Psoas muscle (tissue), 8 donors: Measurements from ENCODE around the gene SH3GL1. TPM values are rescaled to one million over a fixed set of nuclear protein-coding genes. Genes with fewer than 3 reads are reported as not detected.

Source experiments
- ATAC-seq, 4 donors: fragments of 200-7000 bp; cut with Tn5 transposase; one replicate each; pipeline ENCODE4 v1.9.1; 2020; ENCODE audit warnings: moderate library complexity in 3 of 4, mild to moderate bottlenecking in 2 of 4
- DNase-seq, 2 donors: peaks; one replicate each; pipeline ENCODE4 v3.0.0-alpha.2; 2020
- H3K27ac ChIP-seq: fragments of 200-600 bp; one replicate; pipeline ENCODE4 v1.8.0; 2022
- H3K27me3 ChIP-seq, 3 donors: fragments of 200-600 bp in 1 of 3; one replicate each; pipeline versions ENCODE4 v1.6.1 to v1.8.0; 2013 to 2022; ENCODE audit warnings: low read length in 2 of 3, mild to moderate bottlenecking in 2 of 3, moderate library complexity in 1 of 3; ENCODE audit not compliant: insufficient read depth in 3 of 3
- H3K36me3 ChIP-seq, 2 donors: fragments of 200-600 bp in 1 of 2; one replicate each; pipeline versions ENCODE4 v1.6.1 to v1.8.0; 2013 to 2022; ENCODE audit warnings: low read depth in 1 of 2, mild to moderate bottlenecking in 1 of 2, moderate library complexity in 1 of 2; ENCODE audit not compliant: insufficient read depth in 1 of 2
- H3K4me1 ChIP-seq: fragments of 200-600 bp; one replicate; pipeline ENCODE4 v1.8.0; 2022
- H3K4me3 ChIP-seq: fragments of 200-600 bp; one replicate; pipeline ENCODE4 v1.8.0; 2022; ENCODE audit warnings: mild to moderate bottlenecking
- H3K9me3 ChIP-seq: fragments of 200-600 bp; one replicate; pipeline ENCODE4 v1.8.0; 2022
- CTCF ChIP-seq: fragments of 200-600 bp; IDR thresholded peaks from one replicate; pipeline ENCODE4 v1.8.0; 2022; ENCODE audit warnings: antibody characterized with exemption
- WGBS, 3 donors: extraction: QIAGEN DNeasy Blood & Tissue Kit; methylation state at CpG; one replicate each; pipeline versions ENCODE4 v1.1.6 to v1.1.7; 2013; 5-methylcytosine and 5-hydroxymethylcytosine counted together
- intact Hi-C, 2 donors: fragments of 100-400 bp; cut with DNase I; formaldehyde crosslinking; loops; one replicate each; pipeline versions ENCODE4 v1.11.0 to v1.14.2; 2022
- polyA plus RNA-seq, 3 donors: library from polyadenylated mRNA; stranded (reverse); fragments of 200-250 nt; gene quantifications; one replicate each; pipeline ENCODE4 v1.2.3, GENCODE V29; 2013
- total RNA-seq, 4 donors: library from RNA; stranded (reverse); fragmentation: NEBNext Ultra II Directional in 2 of 4; extraction: Animal tissue kit (Norgen Biotek cat#: 25700) in 2 of 4; gene quantifications; one replicate each; pipeline versions ENCODE4 v1.2.1 to v1.2.4, GENCODE V29; 2021 to 2023
- donor health status: healthy with polysubstance abuse.
- donor health status: DM: no; HTN: no; CAD: no; lungs with moderate emphysema.
- donor health status: Bipolar disorder and iron deficiency.
- donor health status: healthy.
- donor health status: DM: yes; HTN: yes; CAD: no.
- donor health status: DM: no; HTN: no; CAD: no.
- donor health status: DM: no; HTN: no; CAD: no.
- donor health status: DM: yes; HTN: yes; CAD: no.

SH3GL1 gene
- total and polyA plus RNA-seq, 7 donors = 16.0 to 85.6 (median 23.3) TPM

GRCh38 chr19:4430760-4431159 is 30.4 kb upstream of the SH3GL1 start:
- no peak for TF ChIP-seq CTCF
- intact Hi-C loops = no loop called here
- Histone ChIP-seq H3K4me3 (no peak overlapping the region), H3K27me3 (no peaks in the 10 kb centered on the region), H3K36me3 (peaks cover 0 to 36% of the 10 kb centered on the region in 2 donors), H3K9me3 (no peaks in the 10 kb centered on the region), H3K4me1 (no peaks in the 10 kb centered on the region), H3K27ac (no peak overlapping the region)
- DNase-seq (no peak), ATAC-seq (no peak)
- 91 to 94% (median 92%) methylated on average over 12 of the region's 12 CpGs for WGBS, 3 donors

GRCh38 chr19:4429771-4430171 is 29.4 kb upstream of the SH3GL1 start:
- no peak overlapping the region for H3K4me3 ChIP-seq
- TF ChIP-seq CTCF = no peak
- H3K27me3 ChIP-seq = no peaks in the 10 kb centered on the region
- H3K27ac ChIP-seq = no peak overlapping the region
- DNase-seq (no peak), ATAC-seq (no peak)
- no peaks in the 10 kb centered on the region for H3K4me1 ChIP-seq
- WGBS, 3 donors = 62 to 74% (median 71%) methylated on average over 12 of the region's 12 CpGs
- H3K36me3 ChIP-seq = peaks cover 0 to 40% of the 10 kb centered on the region in 2 donors
- intact Hi-C loops = no loop called here
- no peaks in the 10 kb centered on the region for H3K9me3 ChIP-seq

GRCh38 chr19:4429256-4429655 is 28.9 kb upstream of the SH3GL1 start:
- H3K4me3 ChIP-seq = no peak overlapping the region
- WGBS, 3 donors = 89 to 93% (median 92%) methylated on average over 16 of the region's 16 CpGs
- peaks cover 0 to 45% of the 10 kb centered on the region in 2 donors for H3K36me3 ChIP-seq
- H3K27me3 ChIP-seq = no peaks in the 10 kb centered on the region
- H3K4me1 ChIP-seq = no peaks in the 10 kb centered on the region
- no peaks in the 10 kb centered on the region for H3K9me3 ChIP-seq
- intact Hi-C loops = no loop called here
- TF ChIP-seq CTCF = no peak
- DNase-seq (no peak), ATAC-seq (no peak)
- H3K27ac ChIP-seq = no peak overlapping the region

- H3K4me3 ChIP-seq = no peak overlapping the region
- no peaks in the 10 kb centered on the region for H3K27me3 ChIP-seq
- H3K9me3 ChIP-seq = no peaks in the 10 kb centered on the region
- peaks cover 0 to 45% of the 10 kb centered on the region in 2 donors for H3K36me3 ChIP-seq
- ATAC-seq (no peak), DNase-seq (no peak)
- WGBS, 3 donors = 91 to 95% (median 94%) methylated on average over 20 of the region's 20 CpGs
- intact Hi-C loops = no loop called here
- no peak overlapping the region for H3K27ac ChIP-seq
- TF ChIP-seq CTCF = no peak
- H3K4me1 ChIP-seq = no peaks in the 10 kb centered on the region
Observed at GRCh38 chr19:4428326-4428975, 28.1 kb upstream of the SH3GL1 start.

- ATAC-seq = no peak
- Histone ChIP-seq H3K9me3 (no peaks in the 10 kb centered on the region), H3K27me3 (no peaks in the 10 kb centered on the region), H3K4me1 (no peaks in the 10 kb centered on the region), H3K4me3 (no peak overlapping the region), H3K36me3 (peaks cover 0 to 42% of the 10 kb centered on the region in 2 donors), H3K27ac (no peak overlapping the region)
- WGBS, 3 donors = 87 to 93% (median 92%) methylated on average over 6 of the region's 6 CpGs
- no peak for TF ChIP-seq CTCF
- DNase-seq = no peak
- intact Hi-C loops = no loop called here
Observed at GRCh38 chr19:4425537-4425936, 25.2 kb upstream of the SH3GL1 start.
